KOPT-K1 (cell line): ENCODE results near the gene EGR4.

Source experiments
- H3K27ac ChIP-seq: fragments of 200-600 bp; sonication (generic); 2 replicates; pipeline ENCODE4 v1.5.1; 2016; ENCODE audit warnings: antibody characterized with exemption, mild to moderate bottlenecking, low read depth, low read length; ENCODE audit not compliant: poor library complexity, severe bottlenecking
- H3K36me3 ChIP-seq: fragments of 200-600 bp; sonication (generic); 2 replicates; pipeline ENCODE4 v1.5.1; 2017; ENCODE audit warnings: antibody characterized with exemption, mild to moderate bottlenecking, low read length, moderate library complexity; ENCODE audit not compliant: insufficient read depth
- H3K9me3 ChIP-seq: fragments of 200-600 bp; sonication (generic); 2 replicates; pipeline ENCODE4 v1.5.1; 2017; ENCODE audit warnings: antibody characterized with exemption, low read length, mild to moderate bottlenecking; ENCODE audit not compliant: insufficient read depth, poor library complexity, severe bottlenecking

Gene EGR4

GRCh38 chr2:73282924-73283544 lies 10.3 kb downstream of the EGR4 start:
- Histone ChIP-seq H3K27ac (peak overlapping the region; percentile 79), H3K9me3 (no peaks in the 10 kb centered on the region), H3K36me3 (peaks cover 31% of the 10 kb centered on the region)

DNA sequence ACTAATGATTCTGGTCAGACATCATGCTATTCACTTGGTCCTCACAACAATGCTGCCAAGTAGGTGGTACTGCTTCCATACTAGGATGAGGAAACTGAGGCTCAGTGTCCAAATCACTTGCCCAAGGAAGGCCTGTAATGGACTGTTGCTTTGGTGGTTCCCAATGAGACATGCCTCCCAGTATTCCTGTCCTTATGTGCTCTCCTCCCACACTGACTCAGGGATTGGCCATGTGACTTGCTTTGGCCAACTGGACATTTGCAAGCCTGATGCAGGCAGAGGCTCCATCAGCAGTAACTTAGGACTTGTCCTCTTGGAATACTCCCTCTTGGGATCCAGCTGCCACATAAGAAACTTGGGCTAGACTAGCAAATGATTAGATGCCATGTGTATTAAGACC lies 12.1 kb downstream of the EGR4 start:
- no peak overlapping the region for H3K27ac ChIP-seq
- H3K9me3 ChIP-seq = no peaks in the 10 kb centered on the region
- peaks cover 46% of the 10 kb centered on the region for H3K36me3 ChIP-seq

DNA sequence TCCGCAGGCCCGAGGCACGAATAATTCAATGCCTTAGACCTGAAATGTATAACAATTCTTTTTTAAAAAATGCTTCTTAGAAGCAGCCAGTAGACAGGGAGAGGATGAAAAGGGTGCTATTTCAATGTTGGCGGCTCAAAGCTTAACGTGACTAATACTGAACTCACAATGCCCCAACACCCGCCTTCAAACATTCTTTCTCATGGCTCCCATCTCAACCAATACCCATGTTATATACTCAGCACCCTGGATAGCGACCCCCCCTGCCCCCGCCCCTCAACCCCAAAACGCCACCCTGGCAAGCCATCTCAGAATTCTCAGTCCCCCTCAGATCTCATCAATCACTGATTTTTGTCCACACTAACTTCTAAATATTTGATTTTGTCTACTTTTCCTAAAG lies 13.5 kb downstream of the EGR4 start:
- no peak overlapping the region for H3K27ac ChIP-seq
- no peaks in the 10 kb centered on the region for H3K9me3 ChIP-seq
- H3K36me3 ChIP-seq = peaks cover 49% of the 10 kb centered on the region

- Histone ChIP-seq H3K9me3 (no peaks in the 10 kb centered on the region), H3K27ac (no peak overlapping the region), H3K36me3 (peaks cover 33% of the 10 kb centered on the region)
These were observed 21.1 kb downstream of the EGR4 start for GRCh38 chr2:73272270-73272669.

GRCh38 chr2:73269686-73270465 lies 23.5 kb downstream of the EGR4 start:
- Histone ChIP-seq H3K27ac (peak overlapping the region; percentile 60), H3K36me3 (peaks cover 47% of the 10 kb centered on the region), H3K9me3 (no peaks in the 10 kb centered on the region)

GRCh38 chr2:73268830-73269685 lies 24.3 kb downstream of the EGR4 start:
- Histone ChIP-seq H3K27ac (peak overlapping the region; percentile 60), H3K36me3 (peaks cover 54% of the 10 kb centered on the region)

DNA sequence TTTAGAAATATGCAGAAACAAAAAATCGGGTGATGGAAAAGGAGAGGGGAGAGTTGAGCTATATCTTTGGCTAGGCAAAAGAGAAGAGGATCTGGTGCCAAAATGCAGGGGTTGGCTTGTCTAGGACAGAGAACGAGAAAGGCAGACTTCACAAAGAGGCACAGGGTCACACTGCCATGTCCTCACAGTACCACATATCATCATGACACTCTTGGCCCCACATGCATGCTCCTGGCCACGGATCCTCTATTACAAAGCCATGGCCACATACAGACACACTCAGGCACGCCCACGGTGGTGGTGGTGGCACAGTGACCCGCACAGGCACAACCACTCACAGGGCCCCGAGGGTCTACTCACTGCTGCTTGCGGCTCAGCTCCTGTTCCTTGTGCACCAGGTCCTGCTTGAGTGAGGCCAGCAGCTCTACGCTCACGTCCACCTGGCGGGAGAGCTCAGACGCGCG lies 24.9 kb downstream of the EGR4 start:
- Histone ChIP-seq H3K36me3 (peaks cover 56% of the 10 kb centered on the region), H3K27ac (no peak overlapping the region), H3K9me3 (no peaks in the 10 kb centered on the region)

More at GRCh38 chr2:73268830-73269685, 24.3 kb downstream of the EGR4 start:
- no peaks in the 10 kb centered on the region for H3K9me3 ChIP-seq

GRCh38 chr2:73267008-73267407 lies 26.3 kb downstream of the EGR4 start:
- Histone ChIP-seq H3K36me3 (peaks cover 68% of the 10 kb centered on the region), H3K27ac (no peak overlapping the region)

GRCh38 chr2:73266061-73266901 lies 27.1 kb downstream of the EGR4 start:
- Histone ChIP-seq H3K27ac (no peak overlapping the region), H3K36me3 (peaks cover 73% of the 10 kb centered on the region), H3K9me3 (no peaks in the 10 kb centered on the region)

More at GRCh38 chr2:73267008-73267407, 26.3 kb downstream of the EGR4 start:
- H3K9me3 ChIP-seq = no peaks in the 10 kb centered on the region

DNA sequence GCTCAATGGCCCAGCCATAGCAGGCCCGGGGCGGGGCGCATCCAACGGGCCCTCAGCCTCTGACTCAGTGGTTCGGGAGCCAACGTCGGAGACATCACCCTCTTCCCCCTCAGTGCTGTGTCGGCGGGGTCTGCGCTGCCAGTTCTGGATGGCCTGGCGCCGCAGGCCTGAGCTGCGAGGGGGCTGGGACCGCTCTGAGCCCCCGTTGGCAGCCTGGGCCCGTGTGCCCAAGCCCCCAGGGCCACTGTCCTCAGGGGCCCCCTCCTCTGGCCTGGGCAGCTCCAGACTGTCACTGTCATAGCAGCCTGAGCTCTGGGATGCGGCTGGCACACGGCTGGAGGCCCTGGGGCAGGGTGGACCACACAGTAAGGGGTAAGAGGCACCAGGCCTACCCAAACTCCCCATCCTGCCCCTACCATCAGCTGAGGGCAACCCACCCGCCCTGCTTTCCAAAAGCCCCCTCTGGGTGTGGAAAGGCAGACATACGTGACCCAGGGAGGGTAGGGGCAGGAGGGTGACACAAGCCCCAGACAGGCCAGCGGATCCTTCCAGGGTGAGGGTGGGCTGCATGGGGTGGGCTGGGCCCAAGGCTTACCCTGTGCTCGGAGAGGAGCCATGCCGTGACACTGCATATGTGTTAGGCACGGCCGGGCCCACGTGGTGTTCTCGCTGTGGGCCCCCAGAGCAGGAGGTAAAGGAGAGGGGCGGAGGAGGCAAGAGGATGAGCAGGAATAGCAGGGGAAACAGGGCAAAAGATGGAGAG lies 27.9 kb downstream of the EGR4 start:
- Histone ChIP-seq H3K9me3 (no peaks in the 10 kb centered on the region), H3K36me3 (peaks cover 80% of the 10 kb centered on the region)

GRCh38 chr2:73264783-73265182 lies 28.6 kb downstream of the EGR4 start:
- H3K9me3 ChIP-seq = no peaks in the 10 kb centered on the region
- peaks cover 87% of the 10 kb centered on the region for H3K36me3 ChIP-seq
- H3K27ac ChIP-seq = no peak overlapping the region

More for the DNA sequence above, 27.9 kb downstream of the EGR4 start:
- no peak overlapping the region for H3K27ac ChIP-seq

DNA sequence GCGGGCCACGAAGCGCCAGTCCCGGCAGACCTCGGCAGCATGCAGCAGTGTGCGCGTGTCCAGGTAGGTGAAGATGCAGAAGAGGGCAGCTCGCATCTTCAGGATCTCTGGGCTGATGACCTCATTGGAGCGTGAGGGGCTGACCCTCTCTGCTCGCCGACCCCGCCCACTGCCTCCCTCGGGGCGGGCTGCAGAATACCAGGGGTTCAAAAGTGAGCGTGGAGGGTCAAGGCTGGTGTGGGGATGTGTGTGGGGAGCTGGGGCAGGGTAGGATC lies 29.1 kb downstream of the EGR4 start:
- H3K27ac ChIP-seq = no peak overlapping the region
- peaks cover 92% of the 10 kb centered on the region for H3K36me3 ChIP-seq

GRCh38 chr2:73263540-73264331 lies 29.6 kb downstream of the EGR4 start:
- no peaks in the 10 kb centered on the region for H3K9me3 ChIP-seq
- H3K36me3 ChIP-seq = peaks cover 95% of the 10 kb centered on the region
- no peak overlapping the region for H3K27ac ChIP-seq

More for the DNA sequence above, 29.1 kb downstream of the EGR4 start:
- no peaks in the 10 kb centered on the region for H3K9me3 ChIP-seq
